Left lung (tissue), 10 donors: ENCODE results near the gene FAM20A. TPM values are rescaled to one million over a fixed set of nuclear protein-coding genes. Genes with fewer than 3 reads are reported as not detected.

Experiments used
- ATAC-seq: fragments of 200-7000 bp; cut with Tn5 transposase; one replicate; pipeline ENCODE4 v1.9.1; 2020; ENCODE audit warnings: moderate library complexity
- DNase-seq, 4 donors: peaks; one replicate each; pipeline ENCODE4 v3.0.0-alpha.2; 2013 to 2020
- H3K27ac ChIP-seq, 2 donors: fragments of 200-600 bp; sonication (generic) in 1 of 2; one replicate each; pipeline versions ENCODE4 v1.5.0 to v1.8.0; 2020 to 2021
- H3K27me3 ChIP-seq, 2 donors: fragments of 200-600 bp; sonication (generic) in 1 of 2; one replicate each; pipeline versions ENCODE4 v1.5.0 to v1.8.0; 2020 to 2021
- H3K36me3 ChIP-seq, 2 donors: fragments of 200-600 bp; sonication (generic) in 1 of 2; one replicate each; pipeline versions ENCODE4 v1.5.0 to v1.8.0; 2020 to 2021
- H3K4me1 ChIP-seq, 2 donors: fragments of 200-600 bp; one replicate each; pipeline ENCODE4 v1.8.0; 2021
- H3K4me3 ChIP-seq, 2 donors: fragments of 200-600 bp; sonication (generic) in 1 of 2; one replicate each; pipeline versions ENCODE4 v1.5.0 to v1.8.0; 2020 to 2021; ENCODE audit warnings: mild to moderate bottlenecking in 1 of 2
- H3K9me3 ChIP-seq, 2 donors: fragments of 200-600 bp; sonication (generic) in 1 of 2; one replicate each; pipeline versions ENCODE4 v1.5.0 to v1.8.0; 2020 to 2021
- CTCF ChIP-seq, 2 donors: fragments of 200-600 bp; sonication (generic) in 1 of 2; IDR thresholded peaks; one replicate each; pipeline versions ENCODE4 v1.5.0 to v1.8.0; 2021; ENCODE audit warnings: antibody characterized with exemption in 2 of 2
- intact Hi-C, 2 donors: fragments of 100-400 bp; cut with DNase I; formaldehyde crosslinking; loops; one replicate each; pipeline versions ENCODE4 v1.11.2 to v1.14.2; 2022
- polyA plus RNA-seq, 6 donors: library from polyadenylated mRNA; unstranded; fragments of 120-200 nt; gene quantifications; one replicate each; pipeline ENCODE4 v1.2.1, GENCODE V29; 2013; ENCODE audit not compliant: insufficient read length in 6 of 6
- total RNA-seq, 2 donors: library from RNA; stranded (reverse); fragmentation: NEBNext Ultra II Directional; extraction: Animal tissue kit (Norgen Biotek cat#: 25700); gene quantifications; one replicate each; pipeline ENCODE4 v1.2.1, GENCODE V29; 2021
- donor health status: DM: no; HTN: yes; CAD: no.
- donor health status: DM: no; HTN: no; CAD: no.

Gene FAM20A
- total and polyA plus RNA-seq, 8 donors: 3.8 to 85.9 (median 6.0) TPM

DNA sequence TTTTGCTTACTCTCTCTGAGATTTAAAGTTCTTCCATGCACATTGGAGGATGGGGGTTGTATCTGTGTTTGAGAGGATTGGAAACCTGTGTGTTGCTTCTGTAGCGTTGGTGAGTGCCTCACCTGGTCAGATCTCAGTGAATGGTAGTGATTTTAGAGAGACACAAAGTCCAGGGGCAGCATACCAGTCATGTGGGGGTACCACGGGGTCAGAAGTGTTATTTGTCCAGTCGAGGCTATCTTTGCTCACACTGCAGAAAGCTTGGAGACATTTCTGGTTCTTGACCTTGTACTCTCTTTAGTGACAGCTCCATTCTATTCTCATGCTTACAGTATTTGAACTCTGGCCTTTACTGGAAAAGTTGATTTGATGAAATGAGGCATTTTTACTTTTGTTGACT lies 65.2 kb downstream of the FAM20A start:
- peaks cover 0 to 97% of the 10 kb centered on the region in 2 donors for H3K36me3 ChIP-seq
- peaks cover 4 to 27% of the 10 kb centered on the region in 2 donors for H3K4me1 ChIP-seq
- H3K27me3 ChIP-seq: no peaks in the 10 kb centered on the region
- TF ChIP-seq CTCF (IDR thresholded peaks at IDR 0.05): no peak
- H3K4me3 ChIP-seq: no peak overlapping the region
- no peaks in the 10 kb centered on the region for H3K9me3 ChIP-seq
- DNase-seq: no peak
- intact Hi-C loops: loop anchor here in 1 of 2 donors (10.0 kb wide), 1 partner anchor 229 kb away; no protein-coding TSS in a partner anchor
- ATAC-seq: no peak
- H3K27ac ChIP-seq: peak overlapping the region in 1 of 2 donors; percentile 11

DNA sequence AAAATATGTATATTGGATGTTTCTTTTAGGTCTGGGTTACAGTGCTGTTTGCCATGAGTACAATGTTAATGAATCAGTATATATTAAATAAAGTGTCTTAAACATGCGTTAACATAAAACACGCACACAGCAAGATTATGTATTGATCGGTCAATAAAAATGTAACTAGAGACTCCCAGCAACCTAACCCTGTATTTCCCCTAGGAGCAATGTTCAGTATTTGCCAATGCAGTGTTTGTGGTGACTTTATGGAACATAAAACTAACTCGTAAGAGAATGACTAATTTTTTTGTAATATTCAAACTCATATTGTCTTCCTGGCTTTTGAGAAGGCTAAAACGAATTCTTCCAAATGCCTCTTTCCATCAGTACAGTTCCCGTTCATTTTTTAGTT lies 66.5 kb downstream of the FAM20A start:
- intact Hi-C loops: loop anchor here in 1 of 2 donors (10.0 kb wide), 1 partner anchor 230 kb away; no protein-coding TSS in a partner anchor
- no peak for ATAC-seq
- peaks cover 0 to 97% of the 10 kb centered on the region in 2 donors for H3K36me3 ChIP-seq

DNA sequence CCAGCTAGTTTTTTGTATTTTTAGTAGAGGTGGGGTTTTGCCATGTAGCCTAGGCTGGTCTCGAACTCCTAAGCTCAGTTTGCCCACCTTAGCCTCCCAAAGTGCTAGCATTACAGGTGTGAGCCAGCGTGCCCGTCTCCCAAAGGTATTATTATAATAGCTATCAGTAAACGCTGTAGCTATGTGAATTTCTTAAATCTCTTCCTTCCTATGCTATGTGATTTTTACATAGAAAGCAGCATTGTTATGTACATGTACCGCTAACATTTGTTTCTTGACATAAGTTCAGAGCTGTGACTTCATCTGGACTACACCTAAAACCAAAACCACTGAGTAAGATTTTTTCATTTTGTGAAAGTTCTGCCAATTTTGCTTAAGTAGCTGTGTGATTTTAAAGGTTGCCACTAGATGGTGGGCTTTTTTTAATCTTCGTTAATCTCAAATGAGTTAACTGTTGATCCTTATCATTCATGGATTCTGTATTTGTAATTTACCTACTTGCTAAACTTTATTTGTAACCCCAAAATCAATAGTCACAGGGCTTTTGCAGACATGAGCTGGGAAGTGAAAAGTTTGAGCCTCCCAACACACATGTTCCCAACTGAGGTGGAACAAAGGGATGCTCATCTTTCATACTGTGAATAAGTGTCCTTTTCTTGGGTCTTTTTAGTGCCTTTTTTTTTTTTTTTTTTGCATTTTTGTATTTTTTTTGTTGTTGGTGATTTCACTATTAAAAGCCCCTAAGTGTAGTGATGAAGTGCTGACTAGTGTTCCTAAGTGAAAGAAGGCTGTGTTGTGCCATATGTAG lies 67.1 kb downstream of the FAM20A start:
- no peak overlapping the region for H3K27ac ChIP-seq
- H3K27me3 ChIP-seq: no peaks in the 10 kb centered on the region
- peaks cover 0 to 17% of the 10 kb centered on the region in 2 donors for H3K4me1 ChIP-seq
- intact Hi-C loops: loop anchor here in 1 of 2 donors (10.0 kb wide), 1 partner anchor 231 kb away; no protein-coding TSS in a partner anchor
- peaks cover 0 to 97% of the 10 kb centered on the region in 2 donors for H3K36me3 ChIP-seq
- DNase-seq (no peak), ATAC-seq (peak; percentile 23)
- H3K9me3 ChIP-seq: no peaks in the 10 kb centered on the region
- TF ChIP-seq CTCF (IDR thresholded peaks at IDR 0.05): peak; percentile 22 to 28
- no peak overlapping the region for H3K4me3 ChIP-seq

More for the DNA sequence above, 66.5 kb downstream of the FAM20A start:
- DNase-seq: no peak
- peaks cover 1 to 19% of the 10 kb centered on the region in 2 donors for H3K4me1 ChIP-seq
- TF ChIP-seq CTCF (IDR thresholded peaks at IDR 0.05): no peak
- no peak overlapping the region for H3K27ac ChIP-seq
- no peaks in the 10 kb centered on the region for H3K27me3 ChIP-seq
- H3K4me3 ChIP-seq: no peak overlapping the region
- no peaks in the 10 kb centered on the region for H3K9me3 ChIP-seq

- TF ChIP-seq CTCF (IDR thresholded peaks at IDR 0.05): no peak
- no peak overlapping the region for H3K27ac ChIP-seq
- H3K9me3 ChIP-seq: no peaks in the 10 kb centered on the region
- peaks cover 0 to 17% of the 10 kb centered on the region in 2 donors for H3K4me1 ChIP-seq
- H3K27me3 ChIP-seq: no peaks in the 10 kb centered on the region
- no peak for ATAC-seq
- intact Hi-C loops: loop anchor here in 1 of 2 donors (10.0 kb wide), 1 partner anchor 232 kb away; no protein-coding TSS in a partner anchor
- H3K4me3 ChIP-seq: no peak overlapping the region
- H3K36me3 ChIP-seq: peaks cover 0 to 97% of the 10 kb centered on the region in 2 donors
- DNase-seq: no peak
Measured at GRCh38 chr17:68532826-68533225, 68.3 kb downstream of the FAM20A start.

DNA sequence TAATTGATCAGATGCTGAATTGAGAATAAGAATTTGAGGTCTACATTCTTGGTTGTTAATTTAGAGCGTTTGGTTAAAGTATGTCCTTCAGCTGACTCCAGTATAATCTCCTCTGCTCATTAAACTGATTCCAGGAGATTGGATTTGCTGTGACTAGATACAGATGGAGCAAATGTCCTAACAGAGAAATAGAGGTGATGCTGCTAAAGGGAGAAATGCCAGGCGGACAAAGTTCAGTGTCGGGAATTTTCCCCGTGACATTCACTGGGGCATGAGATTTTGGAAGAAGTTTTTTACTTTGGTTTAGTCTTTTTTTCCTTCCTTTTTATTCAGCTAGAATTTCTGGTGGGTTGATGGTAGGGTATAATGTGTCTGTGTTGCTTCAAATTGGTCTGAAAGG lies 69.9 kb downstream of the FAM20A start:
- H3K4me3 ChIP-seq: no peak overlapping the region
- peaks cover 0 to 97% of the 10 kb centered on the region in 2 donors for H3K36me3 ChIP-seq
- intact Hi-C loops: loop anchor here in 1 of 2 donors (10.0 kb wide), 1 partner anchor 234 kb away; no protein-coding TSS in a partner anchor
- no peak overlapping the region for H3K27ac ChIP-seq
- no peak for TF ChIP-seq CTCF (IDR thresholded peaks at IDR 0.05)
- H3K9me3 ChIP-seq: no peaks in the 10 kb centered on the region
- no peak for ATAC-seq
- no peaks in the 10 kb centered on the region for H3K27me3 ChIP-seq
- DNase-seq: no peak
- peaks cover 0 to 23% of the 10 kb centered on the region in 2 donors for H3K4me1 ChIP-seq
